Astrocyte of the cerebellum (primary cell): ENCODE results near the gene RRP8.

Experiments used
- DNase-seq: peaks from one replicate; pipeline ENCODE4 v3.0.0-alpha.2; 2011; ENCODE audit warnings: low read depth
- H3K4me3 ChIP-seq: 2 replicates; pipeline ENCODE4 v1.5.1; 2011; ENCODE audit warnings: mild to moderate bottlenecking, low read depth, low read length, moderate library complexity
- in situ Hi-C: cut with HindIII; loops from 2 replicates; pipeline ENCODE4 v1.10.0; 2017; ENCODE audit warnings: low sequenced_read_pairs
- TF ChIP-seq, protein P1 (sequence below): IDR thresholded peaks from 2 replicates; pipeline ENCODE4 v1.5.1; 2012; ENCODE audit warnings: low read length, low read depth, moderate library complexity, mild to moderate bottlenecking; ENCODE audit errors: missing control alignments

The RRP8 gene

DNA sequence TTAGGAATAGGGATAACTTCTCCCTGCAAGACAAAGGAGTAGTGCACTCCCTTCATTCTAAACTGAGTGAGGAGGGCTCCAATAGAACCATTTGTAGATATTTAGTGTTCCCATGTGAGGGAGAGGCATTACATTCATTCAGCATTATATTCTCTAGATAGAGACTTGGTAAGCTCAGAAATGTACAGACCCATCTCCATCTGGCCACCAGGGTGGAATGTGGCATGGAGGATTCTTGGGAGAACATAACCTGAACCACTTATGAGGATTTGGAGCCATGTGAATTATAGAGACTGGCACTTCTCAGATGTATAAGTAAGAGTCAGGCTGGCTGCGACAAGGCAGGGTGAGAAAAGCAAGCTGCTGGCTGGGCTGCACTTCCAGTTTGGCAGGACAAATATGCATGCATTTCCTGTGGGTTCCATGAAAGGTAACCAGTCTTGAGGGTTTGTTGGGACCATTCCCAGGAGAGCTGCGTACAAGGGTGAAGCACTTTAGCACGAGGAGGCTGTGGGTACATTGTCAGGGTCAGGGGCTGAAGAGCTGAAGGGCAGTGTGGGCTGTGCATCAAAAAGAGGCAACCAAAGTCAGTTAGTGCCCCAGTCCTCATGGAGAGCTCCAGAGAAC, 9.2 kb downstream of the RRP8 start:
- DNase-seq, result no peak
- in situ Hi-C loops, result no loop called here
- TF ChIP-seq, protein P1, sequence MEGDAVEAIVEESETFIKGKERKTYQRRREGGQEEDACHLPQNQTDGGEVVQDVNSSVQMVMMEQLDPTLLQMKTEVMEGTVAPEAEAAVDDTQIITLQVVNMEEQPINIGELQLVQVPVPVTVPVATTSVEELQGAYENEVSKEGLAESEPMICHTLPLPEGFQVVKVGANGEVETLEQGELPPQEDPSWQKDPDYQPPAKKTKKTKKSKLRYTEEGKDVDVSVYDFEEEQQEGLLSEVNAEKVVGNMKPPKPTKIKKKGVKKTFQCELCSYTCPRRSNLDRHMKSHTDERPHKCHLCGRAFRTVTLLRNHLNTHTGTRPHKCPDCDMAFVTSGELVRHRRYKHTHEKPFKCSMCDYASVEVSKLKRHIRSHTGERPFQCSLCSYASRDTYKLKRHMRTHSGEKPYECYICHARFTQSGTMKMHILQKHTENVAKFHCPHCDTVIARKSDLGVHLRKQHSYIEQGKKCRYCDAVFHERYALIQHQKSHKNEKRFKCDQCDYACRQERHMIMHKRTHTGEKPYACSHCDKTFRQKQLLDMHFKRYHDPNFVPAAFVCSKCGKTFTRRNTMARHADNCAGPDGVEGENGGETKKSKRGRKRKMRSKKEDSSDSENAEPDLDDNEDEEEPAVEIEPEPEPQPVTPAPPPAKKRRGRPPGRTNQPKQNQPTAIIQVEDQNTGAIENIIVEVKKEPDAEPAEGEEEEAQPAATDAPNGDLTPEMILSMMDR, result no peak
- no peak overlapping the region for H3K4me3 ChIP-seq

DNA sequence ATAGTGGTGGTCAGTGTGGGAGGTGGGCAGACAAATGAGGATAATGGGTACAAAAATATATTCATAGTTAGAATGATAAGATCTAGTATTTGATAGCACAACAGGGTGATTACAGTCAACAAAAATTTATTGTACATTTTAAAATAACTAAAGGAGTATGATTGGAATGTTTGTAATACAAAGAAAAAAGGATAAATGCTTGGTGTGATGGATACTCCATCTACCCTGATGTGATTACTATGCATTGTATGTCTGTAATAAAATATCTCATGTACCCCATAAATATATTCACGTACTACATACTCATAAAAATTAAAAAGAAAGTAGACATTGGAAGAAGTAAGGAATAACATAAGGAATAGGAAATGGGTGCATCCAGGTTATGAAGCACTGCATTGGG, 15.4 kb downstream of the RRP8 start:
- in situ Hi-C loops, result no loop called here
- no peak overlapping the region for H3K4me3 ChIP-seq
- no peak for DNase-seq
- TF ChIP-seq, protein P1, result no peak

DNA sequence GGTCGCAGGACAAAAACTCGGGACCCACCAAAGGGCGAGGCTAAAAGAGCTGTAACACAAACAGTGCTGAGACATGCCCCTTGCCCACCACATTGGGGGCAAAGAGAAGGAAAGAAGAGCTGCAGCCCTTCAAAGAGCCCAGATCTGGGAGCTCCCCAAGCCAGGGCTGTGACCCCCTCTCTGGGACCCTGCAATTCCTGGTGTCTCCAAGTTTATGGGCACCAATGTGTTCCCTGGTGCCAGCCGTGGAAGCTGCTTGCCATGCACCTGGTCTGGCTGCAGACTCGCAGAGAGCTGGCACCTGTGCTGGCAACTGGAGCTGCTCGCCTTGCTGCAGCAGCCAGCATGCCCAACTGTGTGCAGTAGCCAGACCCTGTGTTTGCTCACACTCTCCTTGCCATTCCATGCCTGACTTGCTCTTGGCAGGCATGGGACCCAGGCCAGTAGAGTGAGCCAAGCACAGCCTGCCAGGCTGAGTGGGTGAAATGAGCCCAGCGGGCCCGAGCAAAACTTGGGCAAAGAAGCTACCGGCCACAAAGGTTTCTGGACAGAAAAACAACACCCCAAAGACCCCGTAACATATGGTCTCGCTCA, 16.0 kb downstream of the RRP8 start:
- TF ChIP-seq, protein P1, result no peak
- in situ Hi-C loops, result no loop called here
- H3K4me3 ChIP-seq, result no peak overlapping the region
- DNase-seq, result no peak

DNA sequence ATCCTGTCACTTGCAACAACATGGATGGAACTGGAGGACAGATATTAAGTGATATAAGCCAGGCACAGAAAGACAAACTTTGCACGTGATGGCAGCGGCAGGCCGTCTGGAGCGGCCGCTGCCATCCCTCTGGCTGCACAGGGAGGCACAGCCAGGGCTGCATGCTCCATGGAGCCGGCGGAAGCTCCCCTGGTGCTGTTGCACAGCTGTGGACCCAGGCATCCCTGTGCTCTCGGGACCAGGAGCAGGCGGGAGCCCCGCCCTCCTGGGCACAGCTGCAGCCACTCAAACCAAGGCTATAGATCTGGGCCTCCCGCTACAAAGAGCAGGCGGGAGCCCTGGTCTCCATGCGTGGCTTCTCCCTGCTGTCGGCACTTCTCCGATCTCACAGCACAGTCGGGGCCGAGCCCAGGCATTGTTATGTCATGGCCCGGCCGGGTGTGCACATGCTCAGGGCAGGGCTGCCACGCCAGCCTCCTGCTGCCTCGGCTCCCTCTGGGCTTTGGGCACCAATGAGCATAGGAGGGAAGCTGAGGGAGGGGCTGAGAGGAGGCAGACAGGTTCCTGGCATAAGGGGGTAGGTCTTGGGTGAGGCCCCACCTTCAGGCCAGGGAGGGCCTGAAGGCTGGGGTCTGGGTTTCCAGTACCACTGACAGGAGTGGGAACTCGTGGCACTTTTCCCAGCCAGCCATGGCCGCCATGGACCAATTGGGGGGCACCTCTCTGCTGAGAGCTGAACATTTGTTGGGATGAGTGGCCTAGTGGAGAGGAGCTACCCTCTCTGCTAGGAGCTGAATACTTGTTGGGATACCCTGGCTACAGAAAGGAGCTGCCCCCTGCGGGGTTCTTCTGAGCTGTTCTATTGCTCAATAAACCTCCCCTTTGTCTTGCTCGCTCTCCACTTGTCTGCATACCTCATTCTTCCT, 16.7 kb downstream of the RRP8 start:
- TF ChIP-seq, protein P1, result no peak
- H3K4me3 ChIP-seq, result no peak overlapping the region
- in situ Hi-C loops, result no loop called here
- no peak for DNase-seq

DNA sequence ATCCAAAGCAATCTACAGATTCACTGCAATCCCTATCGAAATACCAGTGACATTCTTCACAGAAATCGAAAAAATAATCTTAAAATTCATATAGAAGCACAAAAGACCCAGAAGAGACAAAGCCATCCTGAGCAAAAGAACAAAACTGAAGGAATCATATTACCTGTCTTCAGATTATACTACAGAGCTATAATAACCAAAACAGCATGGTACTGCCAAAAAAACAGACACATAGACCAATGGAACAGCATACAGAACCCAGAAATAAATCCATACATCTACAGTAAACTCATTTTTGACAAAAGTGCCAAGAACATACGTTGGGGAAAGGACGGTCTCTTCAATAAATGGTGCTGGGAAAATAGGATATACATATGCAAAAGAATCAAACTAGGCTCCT, 18.9 kb downstream of the RRP8 start:
- H3K4me3 ChIP-seq, result no peak overlapping the region
- TF ChIP-seq, protein P1, result no peak
- DNase-seq, result no peak
- in situ Hi-C loops, result no loop called here

DNA sequence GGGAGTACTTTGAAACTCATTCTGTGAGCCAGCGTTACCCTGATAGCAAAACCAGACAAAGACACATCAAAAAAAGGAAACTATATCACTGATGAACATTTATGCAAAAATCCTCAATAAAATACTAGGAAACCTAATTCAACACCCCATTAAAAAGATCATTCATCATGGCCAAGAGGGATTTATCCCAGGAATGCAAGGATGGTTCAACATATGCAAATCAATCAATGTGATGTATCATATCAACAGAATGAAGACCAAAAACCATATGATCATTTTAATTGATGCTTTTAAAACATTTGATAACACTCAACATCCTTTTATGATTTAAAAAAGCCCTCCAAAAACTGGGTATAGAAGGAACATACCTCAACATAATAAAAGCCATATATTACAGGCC, 19.8 kb downstream of the RRP8 start:
- TF ChIP-seq, protein P1, result no peak
- in situ Hi-C loops, result no loop called here
- DNase-seq, result no peak
- no peak overlapping the region for H3K4me3 ChIP-seq
